ENCODE data around the gene RIMS4. TPM values are rescaled to one million over a fixed set of nuclear protein-coding genes. Genes with fewer than 3 reads are reported as not detected.

RIMS4 gene
- total RNA-seq, 2 experiments from 2014 or later, result 0.07 TPM

DNA sequence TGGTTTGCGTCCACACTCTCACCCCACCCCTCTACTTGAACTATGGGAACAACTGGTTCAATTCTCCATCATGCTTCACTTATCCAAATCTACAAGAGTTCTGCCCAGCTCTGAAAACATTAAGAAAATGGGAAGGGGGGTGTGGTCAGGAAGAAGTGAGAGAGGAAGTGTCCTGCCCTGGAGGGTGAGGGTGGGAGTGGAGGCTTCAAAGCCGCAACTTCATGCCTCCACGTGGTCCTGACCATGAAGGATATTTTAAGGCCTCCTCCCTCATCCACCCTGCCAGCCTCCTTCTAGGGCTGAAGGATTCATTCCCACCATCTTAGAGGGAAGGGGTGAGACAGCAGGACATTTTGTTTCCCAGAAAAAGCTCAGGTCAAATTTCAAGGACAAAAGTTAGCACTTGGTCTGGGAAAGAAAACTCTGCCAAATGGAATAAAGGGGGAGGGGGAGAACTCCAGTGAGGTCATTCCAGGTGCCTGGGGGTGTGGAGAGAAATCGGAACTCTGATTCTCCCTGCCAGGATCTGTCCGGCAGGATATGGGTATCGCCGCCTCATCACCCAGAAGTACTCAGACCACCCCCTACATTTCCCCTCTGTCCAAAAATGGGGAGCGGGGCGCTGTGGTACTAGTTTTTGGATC lies 4.9 kb downstream of the RIMS4 start:
- intact Hi-C loops (cut with micrococcal nuclease), result no loop called here
- CTCF ChIA-PET, result interaction anchor here (1.3 kb wide), 1 partner anchor 58 kb away, joined by 4 read pairs; no protein-coding TSS in a partner anchor
- H3K36me3 Mint-ChIP-seq (ENCODE audit: low read depth), result no peaks in the 10 kb centered on the region
- peaks cover 33% of the 10 kb centered on the region for H3K27me3 Mint-ChIP-seq (ENCODE audit: low read depth)
- H3K27ac Mint-ChIP-seq, result no peak overlapping the region
- H3K4me1 Mint-ChIP-seq (ENCODE audit: low read depth), result peaks cover 3% of the 10 kb centered on the region
- no peak overlapping the region for H3K4me3 Mint-ChIP-seq
- no peaks in the 10 kb centered on the region for H3K9me3 Mint-ChIP-seq
- DNase-seq, result no peak

DNA sequence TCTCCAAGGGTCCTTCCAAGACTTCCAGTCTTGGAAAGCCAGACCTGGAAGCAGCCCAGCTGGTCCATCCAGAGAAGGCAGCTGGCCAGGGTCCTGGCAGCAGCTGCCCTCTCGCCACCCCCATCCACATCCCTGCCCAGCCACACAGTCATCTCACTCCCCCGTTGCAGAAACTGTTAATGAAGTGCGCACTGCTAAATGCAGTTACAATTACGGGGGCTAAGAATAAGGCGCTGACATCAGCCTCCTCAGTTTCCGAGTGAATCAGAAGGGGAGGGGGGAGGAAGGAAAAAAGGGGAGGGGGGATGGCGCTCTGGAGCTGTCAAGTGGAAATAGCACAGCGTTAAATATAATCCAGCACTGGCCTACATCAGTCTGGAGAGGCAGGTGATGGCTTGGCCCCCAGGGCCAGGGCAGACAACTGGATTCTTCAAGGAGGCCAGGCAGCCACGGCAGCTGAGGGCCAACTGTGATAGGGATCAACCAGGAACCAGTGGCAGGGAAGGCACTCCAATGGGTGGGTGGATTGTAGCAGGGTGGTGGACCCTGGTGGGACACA lies 6.9 kb downstream of the RIMS4 start:
- intact Hi-C loops (cut with micrococcal nuclease), result no loop called here
- CTCF ChIA-PET, result interaction anchor here (1.6 kb wide), 1 partner anchor 8 kb away, joined by 3 read pairs; no protein-coding TSS in a partner anchor
- Mint-ChIP-seq H3K4me1 (ENCODE audit: low read depth) (no peaks in the 10 kb centered on the region), H3K4me3 (no peak overlapping the region), H3K36me3 (ENCODE audit: low read depth) (no peaks in the 10 kb centered on the region), H3K27ac (no peak overlapping the region), H3K9me3 (no peaks in the 10 kb centered on the region), H3K27me3 (ENCODE audit: low read depth) (peaks cover 20% of the 10 kb centered on the region)
- DNase-seq, result no peak

DNA sequence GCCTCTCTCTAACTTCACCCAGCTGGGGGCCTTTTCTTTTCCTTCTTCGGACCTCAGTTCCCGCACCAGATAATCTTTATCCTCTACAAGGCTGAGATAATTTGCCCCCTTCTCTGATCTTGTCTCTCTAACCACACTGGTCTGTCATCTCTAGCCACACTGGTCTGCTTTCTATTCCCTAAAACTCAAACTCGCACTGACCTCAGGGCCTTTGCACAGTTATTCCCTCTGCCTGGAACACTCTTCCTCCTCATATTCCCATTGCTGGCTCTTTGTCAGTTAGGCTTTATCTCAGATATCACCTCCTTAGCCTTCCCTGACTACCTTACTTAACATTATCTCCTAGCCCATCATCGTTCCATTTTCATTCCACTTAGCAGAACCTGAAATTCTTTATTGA lies 7.6 kb downstream of the RIMS4 start:
- peaks cover 13% of the 10 kb centered on the region for H3K27me3 Mint-ChIP-seq (ENCODE audit: low read depth)
- no peaks in the 10 kb centered on the region for H3K36me3 Mint-ChIP-seq (ENCODE audit: low read depth)
- no peaks in the 10 kb centered on the region for H3K4me1 Mint-ChIP-seq (ENCODE audit: low read depth)
- CTCF ChIA-PET, result interaction anchor here (1.6 kb wide), 1 partner anchor 9 kb away, joined by 3 read pairs; no protein-coding TSS in a partner anchor
- DNase-seq, result no peak
- H3K9me3 Mint-ChIP-seq, result no peaks in the 10 kb centered on the region
- no peak overlapping the region for H3K4me3 Mint-ChIP-seq
- intact Hi-C loops (cut with micrococcal nuclease), result no loop called here
- H3K27ac Mint-ChIP-seq, result no peak overlapping the region

DNA sequence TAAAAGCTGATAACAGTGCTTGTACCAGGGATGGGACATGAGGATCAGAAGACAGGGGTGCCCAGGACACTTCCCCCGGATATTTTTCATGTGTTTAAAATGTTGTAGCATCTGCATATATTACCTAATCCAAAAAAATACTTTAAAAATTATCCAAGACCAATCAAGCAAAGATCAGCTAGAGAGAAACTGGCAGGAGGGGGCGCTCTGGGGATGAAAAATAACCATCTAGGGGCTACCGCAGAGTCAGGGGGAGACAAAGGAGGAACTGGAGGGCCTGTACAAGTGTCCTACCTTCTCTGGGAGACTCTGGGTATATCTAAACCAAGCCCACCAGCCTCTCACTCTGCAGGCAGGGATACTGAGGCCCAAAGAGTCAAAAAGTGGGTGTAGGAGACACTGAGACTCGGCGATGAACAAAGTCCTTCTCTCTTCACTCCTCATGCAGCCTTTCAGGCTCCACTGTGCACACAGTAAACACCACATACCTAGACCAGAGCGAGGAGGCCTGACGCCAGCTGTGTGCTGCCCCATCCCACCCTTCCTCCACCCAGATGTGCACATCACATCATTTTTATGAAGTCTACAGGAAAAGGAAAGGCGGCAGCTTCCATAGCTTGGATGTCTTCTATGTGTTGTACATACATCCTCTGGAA lies 9.8 kb downstream of the RIMS4 start:
- Mint-ChIP-seq H3K36me3 (ENCODE audit: low read depth) (no peaks in the 10 kb centered on the region), H3K4me1 (ENCODE audit: low read depth) (no peaks in the 10 kb centered on the region), H3K4me3 (no peak overlapping the region), H3K27ac (no peak overlapping the region), H3K9me3 (no peaks in the 10 kb centered on the region), H3K27me3 (ENCODE audit: low read depth) (peaks cover 3% of the 10 kb centered on the region)
- DNase-seq, result peak; percentile 16
- intact Hi-C loops (cut with micrococcal nuclease), result loop anchor here (1.0 kb wide), 1 partner anchor 67 kb away; no protein-coding TSS in a partner anchor
- CTCF ChIA-PET, result interaction anchor here (1.1 to 1.9 kb wide), 4 partner anchors 8 to 278 kb away, joined by 4 to 7 read pairs (median 5); no protein-coding TSS in a partner anchor

DNA sequence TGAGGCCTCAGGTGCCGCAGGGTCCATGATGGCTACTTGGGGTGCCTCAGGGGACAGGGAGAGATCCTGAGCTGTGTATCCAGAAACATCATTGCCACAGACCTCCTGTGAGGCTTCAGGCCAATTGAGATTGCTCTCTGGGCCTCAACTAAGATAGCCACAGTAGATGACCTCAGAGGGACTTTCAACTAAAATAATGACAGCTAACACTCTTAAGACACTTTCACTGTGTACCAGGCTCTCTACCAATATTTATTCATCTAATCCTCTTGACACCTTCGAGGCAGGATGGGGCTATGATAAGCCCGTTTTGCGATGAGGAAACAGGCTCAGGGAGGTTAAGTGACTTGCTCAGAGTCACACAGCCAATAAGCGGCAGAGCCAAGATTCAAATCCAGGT lies 10.7 kb downstream of the RIMS4 start:
- Mint-ChIP-seq H3K4me1 (ENCODE audit: low read depth) (no peaks in the 10 kb centered on the region), H3K4me3 (no peak overlapping the region), H3K27me3 (ENCODE audit: low read depth) (peaks cover 3% of the 10 kb centered on the region), H3K27ac (no peak overlapping the region), H3K36me3 (ENCODE audit: low read depth) (no peaks in the 10 kb centered on the region), H3K9me3 (no peaks in the 10 kb centered on the region)
- no peak for DNase-seq
- CTCF ChIA-PET, result interaction anchor here (1.1 to 1.2 kb wide), 4 partner anchors 9 to 279 kb away, joined by 4 to 7 read pairs (median 4); no protein-coding TSS in a partner anchor
- intact Hi-C loops (cut with micrococcal nuclease), result loop anchor here (1.0 kb wide), 1 partner anchor 68 kb away; no protein-coding TSS in a partner anchor

DNA sequence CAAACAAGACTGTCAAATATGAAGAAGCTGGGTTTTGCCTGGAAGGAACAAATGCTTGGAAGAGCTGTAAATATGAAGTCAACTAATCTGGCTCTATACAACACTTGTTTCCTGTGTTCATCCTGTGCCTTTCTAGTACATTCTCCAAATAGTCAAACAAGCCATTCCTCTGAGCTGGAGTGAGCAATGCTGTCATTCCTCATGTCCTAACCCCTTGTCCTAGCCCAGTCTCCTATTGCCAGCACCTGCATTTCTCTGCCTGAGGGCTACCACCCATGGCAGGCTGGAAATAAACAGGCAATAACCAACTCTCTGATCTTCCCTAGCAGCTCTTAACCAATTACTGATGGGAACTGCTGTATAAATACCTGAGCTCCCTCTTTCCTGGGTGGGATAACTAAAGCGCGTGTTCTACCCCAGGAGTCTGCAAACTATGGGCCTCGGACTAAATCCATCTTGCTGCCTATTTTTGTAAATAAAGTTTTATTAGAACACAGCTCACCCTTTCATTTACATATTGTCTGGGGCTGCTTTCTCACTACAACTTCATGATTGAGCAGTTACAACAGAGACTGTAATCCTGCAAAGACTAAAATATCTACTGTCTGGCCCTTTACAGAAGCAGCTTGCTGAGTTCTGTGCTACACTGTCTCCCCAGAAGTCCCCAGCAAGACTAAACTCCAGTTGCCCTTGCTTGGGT lies 13.4 kb downstream of the RIMS4 start:
- no peaks in the 10 kb centered on the region for H3K36me3 Mint-ChIP-seq (ENCODE audit: low read depth)
- intact Hi-C loops (cut with micrococcal nuclease), result no loop called here
- H3K27me3 Mint-ChIP-seq (ENCODE audit: low read depth), result no peaks in the 10 kb centered on the region

DNA sequence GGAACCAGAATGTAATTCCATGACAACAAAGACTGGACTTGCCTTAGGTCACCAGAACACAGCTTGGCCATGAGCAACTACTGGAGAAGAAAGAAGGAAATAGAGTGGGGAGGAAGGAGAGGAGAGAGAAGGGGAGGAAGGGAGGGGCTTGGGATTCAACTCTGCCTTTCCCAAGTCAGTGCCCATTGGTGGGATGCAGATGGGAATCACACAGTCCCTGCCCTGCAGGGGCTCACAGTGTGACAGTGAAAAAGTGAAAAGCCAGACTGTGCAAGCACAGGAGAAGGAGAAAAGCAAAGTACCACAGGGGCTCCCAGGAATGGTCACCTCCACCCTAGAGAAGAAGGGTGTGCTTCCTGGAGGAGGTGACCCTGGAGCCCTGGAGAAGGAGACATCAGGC lies 14.0 kb downstream of the RIMS4 start:
- H3K4me3 Mint-ChIP-seq, result no peak overlapping the region
- CTCF ChIA-PET, result interaction anchor here (0.6 kb wide), 1 partner anchor 647 kb away, joined by 3 read pairs; no protein-coding TSS in a partner anchor
- no peaks in the 10 kb centered on the region for H3K36me3 Mint-ChIP-seq (ENCODE audit: low read depth)
- H3K27ac Mint-ChIP-seq, result no peak overlapping the region
- H3K4me1 Mint-ChIP-seq (ENCODE audit: low read depth), result no peaks in the 10 kb centered on the region
- no peaks in the 10 kb centered on the region for H3K27me3 Mint-ChIP-seq (ENCODE audit: low read depth)
- no peak for DNase-seq
- intact Hi-C loops (cut with micrococcal nuclease), result no loop called here
- no peaks in the 10 kb centered on the region for H3K9me3 Mint-ChIP-seq

More for the DNA sequence above, 13.4 kb downstream of the RIMS4 start:
- H3K9me3 Mint-ChIP-seq, result no peaks in the 10 kb centered on the region
- CTCF ChIA-PET, result interaction anchor here (1.0 kb wide), 1 partner anchor 12 kb away, joined by 5 read pairs; no protein-coding TSS in a partner anchor
- no peaks in the 10 kb centered on the region for H3K4me1 Mint-ChIP-seq (ENCODE audit: low read depth)
- DNase-seq, result no peak
- H3K27ac Mint-ChIP-seq, result no peak overlapping the region
- H3K4me3 Mint-ChIP-seq, result no peak overlapping the region

DNA sequence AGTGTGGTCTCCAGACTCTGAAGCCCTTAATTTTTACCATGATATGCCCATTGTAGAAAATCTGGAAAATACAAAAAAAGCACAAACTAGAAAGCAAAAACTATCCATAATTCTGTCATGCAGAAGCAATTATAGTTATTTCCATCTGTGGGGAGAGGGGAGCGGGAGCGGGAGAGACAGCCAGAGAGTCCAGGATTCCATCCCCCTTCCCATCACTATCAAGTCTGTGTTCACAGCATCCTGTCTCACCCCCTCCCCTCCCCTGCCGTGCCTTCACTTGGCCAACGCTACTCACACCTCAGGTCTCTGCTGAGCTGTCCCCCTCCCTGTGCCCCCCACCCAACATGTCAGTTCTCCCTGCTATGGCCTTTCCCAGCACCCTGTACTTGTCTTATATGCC lies 14.5 kb downstream of the RIMS4 start:
- H3K4me3 Mint-ChIP-seq, result no peak overlapping the region
- CTCF ChIA-PET, result interaction anchor here (0.6 kb wide), 1 partner anchor 647 kb away, joined by 3 read pairs; no protein-coding TSS in a partner anchor
- H3K9me3 Mint-ChIP-seq, result no peaks in the 10 kb centered on the region
- H3K36me3 Mint-ChIP-seq (ENCODE audit: low read depth), result no peaks in the 10 kb centered on the region
- H3K4me1 Mint-ChIP-seq (ENCODE audit: low read depth), result no peaks in the 10 kb centered on the region
- no peaks in the 10 kb centered on the region for H3K27me3 Mint-ChIP-seq (ENCODE audit: low read depth)
- no peak for DNase-seq
- intact Hi-C loops (cut with micrococcal nuclease), result no loop called here
- no peak overlapping the region for H3K27ac Mint-ChIP-seq

DNA sequence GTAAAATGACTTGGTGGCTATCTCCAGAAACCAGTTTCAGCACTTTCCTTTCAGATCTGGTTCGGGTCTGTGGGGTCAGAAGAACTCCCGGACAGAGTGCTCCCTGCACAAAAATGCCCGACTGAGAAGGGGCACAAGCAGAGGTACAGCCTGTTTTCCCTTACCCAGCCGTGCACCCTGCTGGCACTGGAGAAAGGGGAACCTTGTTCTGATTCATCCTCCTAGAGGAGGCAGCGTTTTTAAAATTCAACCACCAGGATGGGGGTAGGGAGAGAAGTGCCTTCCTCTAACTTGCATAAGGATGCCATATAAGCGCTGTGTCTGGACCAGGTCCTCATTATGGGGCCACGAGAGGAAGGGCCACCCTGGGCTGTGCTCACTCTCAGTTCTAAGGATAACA lies 17.6 kb downstream of the RIMS4 start:
- H3K4me1 Mint-ChIP-seq (ENCODE audit: low read depth), result no peaks in the 10 kb centered on the region
- no peaks in the 10 kb centered on the region for H3K36me3 Mint-ChIP-seq (ENCODE audit: low read depth)
- no peak overlapping the region for H3K27ac Mint-ChIP-seq
- DNase-seq, result no peak
- H3K27me3 Mint-ChIP-seq (ENCODE audit: low read depth), result no peaks in the 10 kb centered on the region
- CTCF ChIA-PET, result interaction anchor here (0.7 kb wide), 1 partner anchor 74 kb away, joined by 3 read pairs; no protein-coding TSS in a partner anchor
- intact Hi-C loops (cut with micrococcal nuclease), result no loop called here
- no peak overlapping the region for H3K4me3 Mint-ChIP-seq
- no peaks in the 10 kb centered on the region for H3K9me3 Mint-ChIP-seq

DNA sequence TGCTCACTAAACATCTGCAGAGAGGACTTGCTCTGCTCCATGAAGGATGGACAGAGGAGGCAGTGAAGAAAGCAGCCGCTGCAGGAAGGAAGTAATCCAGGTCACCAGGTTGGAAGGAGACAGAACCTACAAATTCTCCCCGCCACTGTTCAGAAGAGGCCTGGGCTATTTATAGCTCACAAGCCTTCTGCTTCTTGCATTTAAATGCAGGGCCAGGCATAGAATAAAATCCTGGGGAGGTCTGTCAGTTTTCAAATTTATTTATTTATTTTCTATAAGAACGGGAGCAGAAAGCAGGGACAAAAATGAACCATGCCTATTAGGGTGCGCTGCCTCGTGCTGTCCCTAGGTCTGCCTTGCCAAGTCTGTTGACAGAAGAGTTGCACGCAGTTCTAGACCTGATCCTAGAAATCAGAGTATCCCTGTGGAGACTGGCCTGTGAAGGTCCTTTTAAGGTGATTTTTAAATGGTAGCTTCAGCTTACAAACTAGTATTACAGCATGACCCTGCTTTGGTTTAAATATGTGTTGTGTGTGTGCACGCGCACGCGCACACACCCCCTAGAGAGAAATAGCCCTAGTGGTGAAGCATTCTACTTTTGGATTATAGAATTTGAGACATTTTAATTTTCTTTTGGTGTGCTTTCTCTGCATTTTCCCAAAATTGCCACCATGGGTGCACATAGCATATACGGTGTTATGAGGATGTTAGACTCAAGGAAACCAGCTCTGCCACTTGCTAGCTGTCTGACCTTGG lies 19.5 kb downstream of the RIMS4 start:
- no peaks in the 10 kb centered on the region for H3K36me3 Mint-ChIP-seq (ENCODE audit: low read depth)
- peaks cover 2% of the 10 kb centered on the region for H3K27me3 Mint-ChIP-seq (ENCODE audit: low read depth)
- no peak for DNase-seq
- H3K4me3 Mint-ChIP-seq, result no peak overlapping the region
- intact Hi-C loops (cut with micrococcal nuclease), result no loop called here
- H3K27ac Mint-ChIP-seq, result no peak overlapping the region
- no peaks in the 10 kb centered on the region for H3K9me3 Mint-ChIP-seq
- CTCF ChIA-PET, result interaction anchor here (1.0 kb wide), 1 partner anchor 44 kb away, joined by 4 read pairs; no protein-coding TSS in a partner anchor
- H3K4me1 Mint-ChIP-seq (ENCODE audit: low read depth), result no peaks in the 10 kb centered on the region

DNA sequence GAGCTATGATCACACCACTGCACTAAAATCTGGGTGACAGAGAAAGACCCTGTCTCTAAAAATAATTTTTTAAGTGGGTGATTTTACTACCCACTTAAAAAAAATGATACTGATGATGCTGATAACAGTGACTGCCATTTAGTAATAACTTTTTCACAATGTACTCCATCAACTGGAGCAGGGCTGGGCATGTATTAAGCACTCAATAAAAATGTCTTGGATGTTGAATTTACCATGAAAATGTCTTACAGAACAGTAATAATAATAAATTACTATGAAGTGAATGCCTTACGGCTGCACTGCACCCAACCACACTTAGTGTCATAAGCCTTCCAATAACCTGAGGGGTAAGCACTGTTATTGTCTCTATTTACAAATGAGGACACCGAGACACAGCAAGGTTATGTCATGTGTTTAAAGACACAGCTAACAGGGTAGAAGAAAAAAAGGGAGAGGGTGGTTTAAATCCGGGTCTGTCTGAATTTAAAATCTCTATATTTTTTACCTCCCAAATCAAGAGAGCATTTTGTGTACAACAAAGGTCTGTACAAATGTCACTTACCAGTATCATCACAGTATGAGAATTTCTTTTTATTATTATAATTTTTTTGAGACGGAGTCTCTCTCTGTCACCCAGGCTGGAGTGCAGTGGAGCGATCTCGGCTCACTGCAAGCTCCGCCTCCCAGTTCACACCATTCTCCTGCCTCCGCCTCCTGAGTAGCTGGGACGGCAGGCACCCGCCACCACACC lies 21.5 kb downstream of the RIMS4 start:
- H3K27ac Mint-ChIP-seq, result no peak overlapping the region
- H3K36me3 Mint-ChIP-seq (ENCODE audit: low read depth), result no peaks in the 10 kb centered on the region
- intact Hi-C loops (cut with micrococcal nuclease), result no loop called here
- DNase-seq, result no peak
- CTCF ChIA-PET, result interaction anchor here (1.1 kb wide), 1 partner anchor 9 kb away, joined by 4 read pairs; no protein-coding TSS in a partner anchor
- H3K9me3 Mint-ChIP-seq, result no peaks in the 10 kb centered on the region
- no peaks in the 10 kb centered on the region for H3K4me1 Mint-ChIP-seq (ENCODE audit: low read depth)
- peaks cover 2% of the 10 kb centered on the region for H3K27me3 Mint-ChIP-seq (ENCODE audit: low read depth)
- H3K4me3 Mint-ChIP-seq, result no peak overlapping the region
